ENCODE data around the gene GRPEL1. TPM values are rescaled to one million over a fixed set of nuclear protein-coding genes. Genes with fewer than 3 reads are reported as not detected.

Gene GRPEL1
- total RNA-seq, 1 donor from 2014 or later: 55.8 TPM

DNA sequence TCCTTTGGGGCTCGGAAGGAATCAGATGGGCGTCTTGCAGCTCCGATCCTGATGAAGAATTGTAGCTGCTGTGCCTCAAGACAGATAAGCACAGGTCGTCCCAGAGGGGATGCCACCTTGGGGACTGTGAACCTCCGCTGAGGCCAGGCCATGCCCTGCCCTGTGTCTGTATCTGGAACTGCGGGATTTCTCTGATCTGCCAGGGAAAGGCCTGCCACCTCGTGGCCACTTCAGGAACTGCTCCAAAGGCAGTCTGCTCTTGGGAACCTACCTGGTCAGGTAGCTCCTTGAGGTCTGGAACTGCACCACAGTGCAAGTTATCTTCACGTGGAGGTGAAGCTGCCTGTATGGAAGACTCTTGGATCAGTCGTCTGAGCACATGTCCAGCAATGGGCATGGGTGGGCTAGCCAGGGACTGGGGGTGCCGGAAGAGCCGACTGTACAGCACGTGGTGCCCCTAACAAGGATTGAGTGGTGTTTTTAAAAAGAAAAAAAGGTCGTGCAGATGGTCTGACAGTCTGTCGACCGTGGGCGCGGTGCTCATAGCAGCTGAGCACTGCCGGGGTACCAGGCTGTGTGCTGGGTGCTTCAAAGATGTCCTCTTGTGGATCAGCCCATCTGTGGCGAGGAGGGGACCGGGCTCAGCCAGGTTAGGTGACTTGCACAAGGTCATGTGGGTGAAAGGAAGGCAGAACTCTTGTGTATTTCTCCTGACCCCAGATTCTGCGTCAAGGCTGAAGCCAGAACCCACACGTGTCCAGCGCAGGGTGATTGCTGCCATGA, 3.1 kb upstream of the GRPEL1 start:
- Mint-ChIP-seq H3K36me3 (ENCODE audit: low read depth, unreplicated experiment) (peaks cover 2% of the 10 kb centered on the region), H3K27ac (ENCODE audit: unreplicated experiment) (no peak overlapping the region), H3K9me3 (ENCODE audit: unreplicated experiment) (peaks cover 3% of the 10 kb centered on the region), H3K4me1 (ENCODE audit: low read depth, unreplicated experiment) (no peaks in the 10 kb centered on the region), H3K4me3 (ENCODE audit: unreplicated experiment) (no peak overlapping the region), H3K27me3 (ENCODE audit: low read depth, unreplicated experiment) (peaks cover 24% of the 10 kb centered on the region)
- peaks cover 16% of the 10 kb centered on the region for H3K4me1 ChIP-seq (ENCODE audit: insufficient read depth, low read length)
- no peaks in the 10 kb centered on the region for H3K9me3 ChIP-seq (ENCODE audit: insufficient read depth, low read depth, low read length)
- peak; percentile 22 for DNase-seq (ENCODE audit: low read depth)
- H3K4me2 ChIP-seq (ENCODE audit: low read length): no peak overlapping the region
- no peak overlapping the region for H3K9ac ChIP-seq (ENCODE audit: low read length)
- H3K27me3 ChIP-seq (ENCODE audit: insufficient read depth, low read length): peaks cover 10% of the 10 kb centered on the region
- H3K27ac ChIP-seq (ENCODE audit: low read depth, low read length): no peak overlapping the region
- H4K20me1 ChIP-seq (ENCODE audit: insufficient read depth, low read length): peaks cover 14% of the 10 kb centered on the region
- H3K4me3 ChIP-seq (ENCODE audit: insufficient read depth, low read depth, low read length): no peak overlapping the region
- FAIRE-seq: peak; percentile 34
- peaks cover 19% of the 10 kb centered on the region for H3K79me2 ChIP-seq (ENCODE audit: insufficient read depth, low read length)
- TF ChIP-seq EZH2 (IDR thresholded peaks at IDR 0.05; ENCODE audit: insufficient read depth, low read length): no peak
- TF ChIP-seq, protein P1, sequence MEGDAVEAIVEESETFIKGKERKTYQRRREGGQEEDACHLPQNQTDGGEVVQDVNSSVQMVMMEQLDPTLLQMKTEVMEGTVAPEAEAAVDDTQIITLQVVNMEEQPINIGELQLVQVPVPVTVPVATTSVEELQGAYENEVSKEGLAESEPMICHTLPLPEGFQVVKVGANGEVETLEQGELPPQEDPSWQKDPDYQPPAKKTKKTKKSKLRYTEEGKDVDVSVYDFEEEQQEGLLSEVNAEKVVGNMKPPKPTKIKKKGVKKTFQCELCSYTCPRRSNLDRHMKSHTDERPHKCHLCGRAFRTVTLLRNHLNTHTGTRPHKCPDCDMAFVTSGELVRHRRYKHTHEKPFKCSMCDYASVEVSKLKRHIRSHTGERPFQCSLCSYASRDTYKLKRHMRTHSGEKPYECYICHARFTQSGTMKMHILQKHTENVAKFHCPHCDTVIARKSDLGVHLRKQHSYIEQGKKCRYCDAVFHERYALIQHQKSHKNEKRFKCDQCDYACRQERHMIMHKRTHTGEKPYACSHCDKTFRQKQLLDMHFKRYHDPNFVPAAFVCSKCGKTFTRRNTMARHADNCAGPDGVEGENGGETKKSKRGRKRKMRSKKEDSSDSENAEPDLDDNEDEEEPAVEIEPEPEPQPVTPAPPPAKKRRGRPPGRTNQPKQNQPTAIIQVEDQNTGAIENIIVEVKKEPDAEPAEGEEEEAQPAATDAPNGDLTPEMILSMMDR (IDR thresholded peaks at IDR 0.05; ENCODE audit: insufficient read depth, low read depth, low read length): peak; percentile 98
- H3K36me3 ChIP-seq (ENCODE audit: insufficient read depth, low read length): no peaks in the 10 kb centered on the region
- no peak overlapping the region for H2AFZ ChIP-seq (ENCODE audit: low read depth, low read length)

DNA sequence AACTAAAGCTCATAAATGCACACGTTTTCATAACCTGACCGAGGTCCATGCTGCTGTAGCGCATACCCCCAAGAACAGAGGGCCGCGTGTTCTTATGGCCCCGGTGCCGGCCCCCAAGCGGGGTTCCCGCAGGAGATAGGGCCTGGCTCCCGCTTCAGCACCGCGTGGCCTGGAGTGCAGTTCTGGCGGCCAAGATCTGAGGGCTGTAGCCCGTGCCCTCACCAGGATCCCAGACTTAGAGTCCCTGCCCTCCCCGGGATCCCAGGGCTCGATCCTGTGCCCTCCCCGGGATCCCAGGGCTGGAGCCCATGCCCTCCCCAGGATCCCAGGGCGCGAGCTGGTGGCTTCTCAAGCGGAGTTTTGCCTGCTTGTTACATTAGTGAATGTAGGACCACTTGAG, 1.0 kb upstream of the GRPEL1 start:
- TF ChIP-seq EZH2 (IDR thresholded peaks at IDR 0.05; ENCODE audit: insufficient read depth, low read length): no peak
- TF ChIP-seq, protein P1 (IDR thresholded peaks at IDR 0.05; ENCODE audit: insufficient read depth, low read depth, low read length): no peak
- Histone ChIP-seq H3K9me3 (ENCODE audit: insufficient read depth, low read depth, low read length) (no peaks in the 10 kb centered on the region), H3K4me2 (ENCODE audit: low read length) (peak overlapping the region; percentile 99), H3K27me3 (ENCODE audit: insufficient read depth, low read length) (peaks cover 10% of the 10 kb centered on the region), H3K36me3 (ENCODE audit: insufficient read depth, low read length) (peaks cover 3% of the 10 kb centered on the region), H2AFZ (ENCODE audit: low read depth, low read length) (peak overlapping the region; percentile 93), H3K27ac (ENCODE audit: low read depth, low read length) (peak overlapping the region; percentile 66), H3K9ac (ENCODE audit: low read length) (peak overlapping the region; percentile 84), H3K79me2 (ENCODE audit: insufficient read depth, low read length) (peaks cover 39% of the 10 kb centered on the region), H4K20me1 (ENCODE audit: insufficient read depth, low read length) (peaks cover 30% of the 10 kb centered on the region), H3K4me3 (ENCODE audit: insufficient read depth, low read depth, low read length) (peak overlapping the region; percentile 77), H3K4me1 (ENCODE audit: insufficient read depth, low read length) (peaks cover 16% of the 10 kb centered on the region)
- DNase-seq (ENCODE audit: low read depth): no peak
- H3K36me3 Mint-ChIP-seq (ENCODE audit: low read depth, unreplicated experiment): peaks cover 4% of the 10 kb centered on the region
- no peaks in the 10 kb centered on the region for H3K9me3 Mint-ChIP-seq (ENCODE audit: unreplicated experiment)
- H3K27ac Mint-ChIP-seq (ENCODE audit: unreplicated experiment): peak overlapping the region; percentile 94
- FAIRE-seq: no peak
- H3K4me1 Mint-ChIP-seq (ENCODE audit: low read depth, unreplicated experiment): peaks cover 3% of the 10 kb centered on the region
- H3K4me3 Mint-ChIP-seq (ENCODE audit: unreplicated experiment): peak overlapping the region; percentile 92
- H3K27me3 Mint-ChIP-seq (ENCODE audit: low read depth, unreplicated experiment): peaks cover 24% of the 10 kb centered on the region
